Suppressor macrophage (primary cell): ENCODE data around the gene NRXN3.

ENCODE experiments used
- DNase-seq, 4 experiments: peaks; one replicate each; pipeline ENCODE4 v3.0.0-alpha.2; 2020 to 2022

Gene NRXN3

GRCh38 chr14:79502751-79503148, 1332.6 kb downstream of the NRXN3 start:
- DNase-seq: no peak

GRCh38 chr14:79510659-79511058, 1340.5 kb downstream of the NRXN3 start:
- DNase-seq: no peak

- DNase-seq: no peak
Observed at GRCh38 chr14:79511146-79511545, 1341.0 kb downstream of the NRXN3 start.

- no peak for DNase-seq
Observed at GRCh38 chr14:79513446-79513845, 1343.3 kb downstream of the NRXN3 start.

DNA sequence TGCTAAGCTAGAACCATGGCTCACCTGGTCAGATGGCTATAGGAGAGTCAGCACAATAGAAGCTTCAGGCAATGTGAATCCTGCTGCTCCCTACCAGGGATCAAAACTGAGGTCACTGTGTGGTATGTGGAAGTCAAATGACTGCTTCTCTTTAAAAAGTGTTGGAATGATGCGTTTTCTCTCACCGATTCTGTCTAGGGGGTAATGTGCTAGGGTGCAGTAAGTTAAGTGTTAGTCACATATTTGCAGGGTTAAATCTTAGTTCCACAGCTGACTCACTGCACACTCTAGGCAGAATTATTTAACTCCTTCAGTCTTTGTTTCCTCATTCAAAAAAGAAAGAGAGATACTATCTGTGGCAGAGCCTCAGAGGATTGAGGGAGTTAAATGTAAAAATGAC, 1344.5 kb downstream of the NRXN3 start:
- no peak for DNase-seq

- no peak for DNase-seq
Observed at GRCh38 chr14:79515158-79515557, 1345.0 kb downstream of the NRXN3 start.

GRCh38 chr14:79516009-79516408, 1345.8 kb downstream of the NRXN3 start:
- no peak for DNase-seq

- DNase-seq: no peak
Observed at GRCh38 chr14:79525416-79525815, 1355.2 kb downstream of the NRXN3 start.

- no peak for DNase-seq
Observed at GRCh38 chr14:79528828-79529416, 1358.7 kb downstream of the NRXN3 start.

GRCh38 chr14:79530555-79530954, 1360.4 kb downstream of the NRXN3 start:
- no peak for DNase-seq

GRCh38 chr14:79534703-79535353, 1364.7 kb downstream of the NRXN3 start:
- DNase-seq: no peak

- DNase-seq: no peak
Observed at GRCh38 chr14:79540394-79540793, 1370.2 kb downstream of the NRXN3 start.

DNA sequence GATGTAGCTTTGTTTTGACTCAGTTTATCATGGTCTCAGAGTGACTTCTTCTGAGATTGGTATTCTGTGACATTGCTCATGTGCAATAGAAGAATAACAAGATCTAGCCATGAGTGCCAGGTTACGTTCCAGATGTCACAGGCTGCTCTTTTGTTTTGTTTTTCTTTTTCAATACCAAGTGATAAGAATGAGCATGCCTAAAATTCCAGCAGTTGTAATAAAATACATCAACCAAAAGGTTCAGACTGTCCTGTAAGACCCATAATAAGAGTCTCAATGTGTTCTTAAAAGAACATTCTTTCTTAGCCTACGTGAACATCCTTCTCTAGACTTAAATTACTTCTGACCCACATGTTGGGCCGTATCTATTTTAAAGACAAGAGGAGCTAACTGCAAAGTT, 1371.9 kb downstream of the NRXN3 start:
- DNase-seq: no peak

DNA sequence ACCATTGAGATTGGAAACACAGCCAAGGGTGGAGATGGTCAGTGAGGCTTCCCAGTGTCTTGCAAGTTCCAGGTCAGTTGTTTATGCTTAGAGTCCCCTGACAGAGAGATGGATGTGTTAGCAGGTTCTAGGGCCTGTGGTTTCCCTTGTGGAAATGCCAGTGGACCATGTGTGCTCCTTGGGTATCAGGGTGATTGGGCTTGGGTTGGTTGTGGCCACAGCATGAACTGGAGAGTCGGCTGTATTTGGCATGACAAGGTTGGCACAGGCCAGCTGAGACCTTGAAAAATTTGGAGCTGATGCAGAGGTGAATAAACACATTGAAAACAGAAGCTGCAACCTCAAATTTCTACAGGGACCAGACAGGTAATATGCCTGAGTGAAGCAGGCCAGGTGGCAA, 1373.2 kb downstream of the NRXN3 start:
- DNase-seq: no peak

GRCh38 chr14:79543967-79544697, 1374.0 kb downstream of the NRXN3 start:
- peak in 2 of 4 experiments; percentile 6 to 28 for DNase-seq

GRCh38 chr14:79544698-79545070, 1374.5 kb downstream of the NRXN3 start:
- DNase-seq: no peak

- DNase-seq: no peak
Observed at GRCh38 chr14:79548836-79549235, 1378.7 kb downstream of the NRXN3 start.

DNA sequence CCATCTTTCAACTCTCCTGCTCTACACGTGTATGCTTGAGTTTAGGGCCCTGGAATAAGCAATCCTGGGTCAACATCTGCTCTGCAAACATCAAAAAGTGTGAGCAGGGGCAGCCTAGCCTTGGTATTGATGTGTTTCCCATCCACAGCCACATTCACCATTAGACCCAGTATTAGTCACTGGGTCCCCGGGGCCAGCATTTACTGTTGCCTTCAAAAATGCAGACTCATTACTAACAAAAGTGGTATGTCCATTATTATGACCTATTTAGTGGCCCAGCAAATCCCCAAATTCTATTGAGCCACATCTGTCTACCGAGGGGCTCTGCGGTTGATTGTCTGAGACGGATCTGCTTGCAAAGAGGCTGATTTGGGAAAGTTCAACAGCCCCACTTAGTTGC, 1379.3 kb downstream of the NRXN3 start:
- no peak for DNase-seq

GRCh38 chr14:79551523-79551922, 1381.3 kb downstream of the NRXN3 start:
- DNase-seq: no peak

DNA sequence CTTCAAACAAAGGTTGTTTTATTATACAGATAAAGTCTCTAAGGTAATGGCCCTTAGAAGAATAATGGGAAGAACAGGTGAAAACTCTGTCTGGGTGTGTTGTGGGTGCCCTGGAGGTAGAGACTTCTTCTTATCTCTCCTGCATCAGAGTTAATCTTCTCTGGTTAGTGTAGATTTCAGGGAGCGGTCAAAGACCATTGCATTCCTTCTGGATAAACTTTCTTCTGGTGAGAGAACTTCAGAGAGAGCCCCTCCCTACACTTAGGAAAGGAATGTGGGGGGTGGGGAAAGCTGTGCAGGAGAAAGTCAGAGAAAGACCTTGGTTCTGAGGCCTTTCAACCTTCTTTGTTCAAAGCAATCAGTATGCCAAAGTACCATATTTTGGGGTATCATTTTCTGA, 1382.6 kb downstream of the NRXN3 start:
- no peak for DNase-seq

GRCh38 chr14:79554816-79555215, 1384.6 kb downstream of the NRXN3 start:
- no peak for DNase-seq

GRCh38 chr14:79555429-79555828, 1385.3 kb downstream of the NRXN3 start:
- DNase-seq: no peak

GRCh38 chr14:79557309-79557708, 1387.1 kb downstream of the NRXN3 start:
- no peak for DNase-seq

- no peak for DNase-seq
Observed at GRCh38 chr14:79562185-79562584, 1392.0 kb downstream of the NRXN3 start.
